GM10266 (cell line): ENCODE measurements around the gene PHLDB1.
"Not testable (repeated sequence)": the region's sequence is repeated elsewhere in the genome, so short reads cannot be mapped to it uniquely, and the experiment has no call there.

Source experiments
- DNase-seq: peaks from one replicate; pipeline ENCODE4 v3.0.0; 2012; ENCODE audit errors: extremely low spot score
- TF ChIP-seq, protein P1 (sequence below): IDR thresholded peaks from 2 replicates; pipeline ENCODE4 v1.5.1; 2012; ENCODE audit warnings: mild to moderate bottlenecking, low read depth; ENCODE audit not compliant: control insufficient read depth, insufficient read depth; ENCODE audit errors: missing control alignments

PHLDB1 gene

DNA sequence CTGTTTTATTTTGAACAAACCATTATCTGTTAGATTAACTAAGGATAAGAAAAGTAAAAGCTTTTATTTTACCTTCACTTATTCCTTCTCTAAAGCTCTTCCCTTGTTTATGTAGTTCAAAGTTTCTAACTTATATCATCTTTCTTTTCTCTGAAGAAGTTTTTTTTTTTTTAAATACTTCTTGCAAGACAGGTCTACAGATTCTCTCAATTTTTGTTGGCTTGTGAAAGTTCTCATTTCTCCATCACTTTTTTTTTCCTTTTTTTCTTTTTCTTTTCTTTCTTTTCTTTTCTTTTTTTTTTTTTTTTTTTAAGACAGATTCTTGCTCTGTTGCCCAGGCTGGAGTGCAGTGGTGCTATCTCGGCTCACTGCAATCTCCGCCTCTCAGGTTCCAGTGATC is 76.8 kb downstream of the PHLDB1 start:
- TF ChIP-seq, protein P1, sequence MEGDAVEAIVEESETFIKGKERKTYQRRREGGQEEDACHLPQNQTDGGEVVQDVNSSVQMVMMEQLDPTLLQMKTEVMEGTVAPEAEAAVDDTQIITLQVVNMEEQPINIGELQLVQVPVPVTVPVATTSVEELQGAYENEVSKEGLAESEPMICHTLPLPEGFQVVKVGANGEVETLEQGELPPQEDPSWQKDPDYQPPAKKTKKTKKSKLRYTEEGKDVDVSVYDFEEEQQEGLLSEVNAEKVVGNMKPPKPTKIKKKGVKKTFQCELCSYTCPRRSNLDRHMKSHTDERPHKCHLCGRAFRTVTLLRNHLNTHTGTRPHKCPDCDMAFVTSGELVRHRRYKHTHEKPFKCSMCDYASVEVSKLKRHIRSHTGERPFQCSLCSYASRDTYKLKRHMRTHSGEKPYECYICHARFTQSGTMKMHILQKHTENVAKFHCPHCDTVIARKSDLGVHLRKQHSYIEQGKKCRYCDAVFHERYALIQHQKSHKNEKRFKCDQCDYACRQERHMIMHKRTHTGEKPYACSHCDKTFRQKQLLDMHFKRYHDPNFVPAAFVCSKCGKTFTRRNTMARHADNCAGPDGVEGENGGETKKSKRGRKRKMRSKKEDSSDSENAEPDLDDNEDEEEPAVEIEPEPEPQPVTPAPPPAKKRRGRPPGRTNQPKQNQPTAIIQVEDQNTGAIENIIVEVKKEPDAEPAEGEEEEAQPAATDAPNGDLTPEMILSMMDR, result no peak
- no peak for DNase-seq

- TF ChIP-seq, protein P1, result no peak
- no peak for DNase-seq
Measured at GRCh38 chr11:118687906-118688305, 80.5 kb downstream of the PHLDB1 start.

DNA sequence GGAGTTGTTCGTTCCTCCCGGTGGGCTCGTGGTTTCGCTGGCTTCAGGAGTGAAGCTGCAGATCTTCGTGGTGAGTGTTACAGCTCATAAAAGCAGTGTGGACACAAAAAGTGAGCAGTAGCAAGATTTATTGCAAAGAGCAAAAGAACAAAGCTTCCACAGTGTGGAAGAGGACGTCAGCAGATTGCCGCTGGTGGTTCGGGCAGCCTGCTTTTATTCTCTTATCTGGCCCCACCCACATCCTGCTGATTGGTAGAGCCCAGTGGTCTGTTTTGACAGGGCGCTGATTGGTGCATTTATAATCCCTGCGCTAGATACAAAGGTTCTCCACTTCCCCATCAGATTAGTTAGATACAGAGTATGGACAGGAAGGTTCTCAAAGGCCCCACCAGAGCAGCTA is 80.9 kb downstream of the PHLDB1 start:
- not testable (repeated sequence) for DNase-seq

GRCh38 chr11:118688851-118689502 is 81.6 kb downstream of the PHLDB1 start:
- DNase-seq, result no peak
- TF ChIP-seq, protein P1, result no peak

- DNase-seq, result no peak
- TF ChIP-seq, protein P1, result no peak
Measured at GRCh38 chr11:118689503-118689851, 82.1 kb downstream of the PHLDB1 start.

- TF ChIP-seq, protein P1, result peak; percentile 98
- peak; percentile 89 for DNase-seq
Measured at GRCh38 chr11:118689852-118690552, 82.6 kb downstream of the PHLDB1 start.

- no peak for DNase-seq
- TF ChIP-seq, protein P1, result no peak
Measured at GRCh38 chr11:118690553-118691304, 83.3 kb downstream of the PHLDB1 start.
